GM23248 (cell line): Measurements from ENCODE around the gene WNT1. TPM values are rescaled to one million over a fixed set of nuclear protein-coding genes. Genes with fewer than 3 reads are reported as not detected.

Source experiments
- DNase-seq: peaks from one replicate; pipeline ENCODE4 v3.0.0-alpha.2; 2015
- H2AFZ ChIP-seq: fragments of 200-600 bp; sonication (generic); 2 replicates; pipeline ENCODE4 v1.6.1; 2016; ENCODE audit warnings: antibody characterized with exemption
- H3F3A ChIP-seq: fragments of 200-600 bp; sonication (generic); 2 replicates; pipeline ENCODE4 v1.6.1; 2016; ENCODE audit warnings: mild to moderate bottlenecking, antibody characterized with exemption, mixed run types; ENCODE audit not compliant: insufficient read depth
- H3K27ac ChIP-seq: fragments of 200-600 bp; sonication (generic); 2 replicates; pipeline ENCODE4 v1.5.1; 2016; ENCODE audit warnings: mild to moderate bottlenecking
- H3K27me3 ChIP-seq: fragments of 200-600 bp; sonication (generic); replicated peaks from 2 replicates; pipeline ENCODE4 v1.6.1; 2016; ENCODE audit warnings: mild to moderate bottlenecking; ENCODE audit not compliant: insufficient read depth
- H3K36me3 ChIP-seq: fragments of 200-600 bp; sonication (generic); 2 replicates; pipeline ENCODE4 v1.6.1; 2016; ENCODE audit warnings: low read depth, mild to moderate bottlenecking
- H3K4me1 ChIP-seq: fragments of 200-600 bp; sonication (generic); 2 replicates; pipeline ENCODE4 v1.6.1; 2016; ENCODE audit warnings: mild to moderate bottlenecking; ENCODE audit not compliant: insufficient read depth
- H3K4me2 ChIP-seq: fragments of 200-600 bp; sonication (generic); one replicate; pipeline ENCODE4 v1.6.1; 2016; ENCODE audit warnings: mild to moderate bottlenecking; ENCODE audit not compliant: unreplicated experiment
- H3K4me3 ChIP-seq: fragments of 200-600 bp; sonication (generic); 2 replicates; pipeline ENCODE4 v1.5.1; 2016; ENCODE audit warnings: mild to moderate bottlenecking
- H3K79me2 ChIP-seq: fragments of 200-600 bp; sonication (generic); 2 replicates; pipeline ENCODE4 v1.6.1; 2016; ENCODE audit warnings: mild to moderate bottlenecking; ENCODE audit not compliant: insufficient read depth
- H3K9ac ChIP-seq: fragments of 200-600 bp; sonication (generic); 2 replicates; pipeline ENCODE4 v1.6.1; 2016; ENCODE audit warnings: mild to moderate bottlenecking
- H3K9me2 ChIP-seq: fragments of 200-600 bp; sonication (generic); 2 replicates; pipeline ENCODE4 v1.6.1; 2016; ENCODE audit warnings: mixed run types, mild to moderate bottlenecking, moderate library complexity; ENCODE audit not compliant: insufficient read depth
- H3K9me3 ChIP-seq: fragments of 200-600 bp; sonication (generic); one replicate; pipeline ENCODE4 v1.6.1; 2017; ENCODE audit warnings: low read depth
- H4K20me1 ChIP-seq: fragments of 200-600 bp; sonication (generic); 2 replicates; pipeline ENCODE4 v1.6.0; 2016; ENCODE audit not compliant: insufficient read depth
- EZH2 ChIP-seq: fragments of 200-600 bp; sonication (generic); IDR thresholded peaks from 2 replicates; pipeline ENCODE4 v1.6.1; 2018; ENCODE audit warnings: antibody characterized with exemption, mild to moderate bottlenecking; ENCODE audit not compliant: insufficient read depth, poor library complexity, severe bottlenecking
- EZH2phosphoT487 ChIP-seq: fragments of 200-600 bp; sonication (generic); IDR thresholded peaks from 2 replicates; pipeline ENCODE4 v1.6.1; 2018; ENCODE audit warnings: antibody characterized with exemption, moderate library complexity, mild to moderate bottlenecking, low read depth; ENCODE audit not compliant: insufficient read depth
- WGBS, 2 experiments: methylation state at CpG; one replicate each; pipeline ENCODE4 v1.1.6; 2015 to 2017; ENCODE audit warnings: low lambda C conversion rate in 2 of 2, low coverage in 1 of 2; ENCODE audit errors: missing lambda C conversion rate in 2 of 2; 5-methylcytosine and 5-hydroxymethylcytosine counted together
- in situ Hi-C: fragments of 300-500 bp; cut with MboI; formaldehyde crosslinking; loops from 2 replicates; pipeline ENCODE4 v1.15.0; 2020
- polyA plus RNA-seq: library from polyadenylated mRNA; unstranded; fragments of >200 nt; fragmentation: Nextera tagmentation; extraction: Ambion mirVana; gene quantifications from 2 replicates; pipeline ENCODE4 v1.2.1, GENCODE V29; 2016
- total RNA-seq: library from RNA; depleted of rRNA; stranded (reverse); fragments of >200 nt; shearing (Covaris generic); gene quantifications from 2 replicates; pipeline ENCODE4 v1.2.3, GENCODE V29; 2014

The WNT1 gene
- total and polyA plus RNA-seq, 2 experiments from 2014 or later, result not detected

- H3K27me3 ChIP-seq, result peaks cover 62% of the 10 kb centered on the region
- no peaks in the 10 kb centered on the region for H3K9me2 ChIP-seq
- H3K4me1 ChIP-seq, result peaks cover 13% of the 10 kb centered on the region; the same call in 1 of the 2 replicates
- in situ Hi-C loops, result no loop called here
- 0 out of 2 replicates have a peak, but pooled peaks cover 3% of the 10 kb centered on the region for H3F3A ChIP-seq
- no peaks in the 10 kb centered on the region for H3K9me3 ChIP-seq
- H3K4me2 ChIP-seq, result peak overlapping the region; percentile 62
- H4K20me1 ChIP-seq, result no peaks in the 10 kb centered on the region
- peak; percentile 42 for DNase-seq
- H3K79me2 ChIP-seq, result no peaks in the 10 kb centered on the region
- H3K9ac ChIP-seq, result no peak overlapping the region
- H2AFZ ChIP-seq, result no peak overlapping the region
- 2 to 4% methylated on average over 54 to 55 of the region's 55 CpGs for WGBS, 2 experiments
- no peak overlapping the region for H3K27ac ChIP-seq
- no peaks in the 10 kb centered on the region for H3K36me3 ChIP-seq
- H3K4me3 ChIP-seq, result peak overlapping the region; percentile 29; the same call in 1 of the 2 replicates
- no peak for TF ChIP-seq EZH2
- 0 out of 2 replicates have a peak, but pooled peaks have one; percentile 7 for TF ChIP-seq EZH2phosphoT487
Observed at GRCh38 chr12:48979602-48980388, 1.7 kb downstream of the WNT1 start.

GRCh38 chr12:48980389-48980952, 2.3 kb downstream of the WNT1 start:
- 3 to 4% methylated on average over 46 of the region's 46 CpGs for WGBS, 2 experiments
- in situ Hi-C loops, result no loop called here
- Histone ChIP-seq H4K20me1 (no peaks in the 10 kb centered on the region), H3K4me3 (no peak overlapping the region), H3K4me2 (no peak overlapping the region), H3K9me2 (no peaks in the 10 kb centered on the region), H2AFZ (no peak overlapping the region), H3K27me3 (peaks cover 64% of the 10 kb centered on the region), H3F3A (0 out of 2 replicates have a peak, but pooled peaks cover 3% of the 10 kb centered on the region), H3K36me3 (no peaks in the 10 kb centered on the region), H3K9ac (no peak overlapping the region), H3K4me1 (peaks cover 13% of the 10 kb centered on the region; the same call in 1 of the 2 replicates), H3K9me3 (no peaks in the 10 kb centered on the region), H3K79me2 (no peaks in the 10 kb centered on the region), H3K27ac (no peak overlapping the region)
- peak; percentile 32; the same call in 1 of the 2 replicates for TF ChIP-seq EZH2phosphoT487
- peak; percentile 98 for TF ChIP-seq EZH2
- DNase-seq, result no peak

- Histone ChIP-seq H3K4me1 (peaks cover 13% of the 10 kb centered on the region; the same call in 1 of the 2 replicates), H3K4me2 (no peak overlapping the region), H3K9ac (no peak overlapping the region), H2AFZ (no peak overlapping the region), H3F3A (0 out of 2 replicates have a peak, but pooled peaks cover 3% of the 10 kb centered on the region), H3K36me3 (no peaks in the 10 kb centered on the region), H3K27ac (no peak overlapping the region), H4K20me1 (no peaks in the 10 kb centered on the region), H3K79me2 (no peaks in the 10 kb centered on the region), H3K9me3 (no peaks in the 10 kb centered on the region), H3K4me3 (no peak overlapping the region), H3K27me3 (peaks cover 69% of the 10 kb centered on the region), H3K9me2 (no peaks in the 10 kb centered on the region)
- 3 to 5% methylated on average over 63 to 89 of the region's 91 CpGs for WGBS, 2 experiments
- peak; percentile 66 for DNase-seq
- in situ Hi-C loops, result no loop called here
- TF ChIP-seq EZH2phosphoT487 (no peak), EZH2 (no peak)
Observed at GRCh38 chr12:48980953-48981756, 3.0 kb downstream of the WNT1 start.

GRCh38 chr12:48981757-48982157, 3.6 kb downstream of the WNT1 start:
- Histone ChIP-seq H3F3A (0 out of 2 replicates have a peak, but pooled peaks cover 2% of the 10 kb centered on the region), H3K79me2 (no peaks in the 10 kb centered on the region), H3K4me1 (peaks cover 13% of the 10 kb centered on the region; the same call in 1 of the 2 replicates), H3K27ac (no peak overlapping the region), H3K4me3 (no peak overlapping the region), H3K27me3 (peaks cover 70% of the 10 kb centered on the region), H3K9me2 (no peaks in the 10 kb centered on the region), H4K20me1 (no peaks in the 10 kb centered on the region), H3K9me3 (no peaks in the 10 kb centered on the region), H3K4me2 (no peak overlapping the region), H3K36me3 (no peaks in the 10 kb centered on the region), H2AFZ (no peak overlapping the region), H3K9ac (no peak overlapping the region)
- TF ChIP-seq EZH2phosphoT487 (no peak; the same call in 1 of the 2 replicates), EZH2 (no peak)
- DNase-seq, result no peak
- in situ Hi-C loops, result no loop called here
- WGBS, 2 experiments, result 9 to 11% methylated on average over 13 of the region's 13 CpGs
